CD4-positive, alpha-beta memory T cell (primary cell): Measurements from ENCODE around the gene TMEM150A. TPM values are rescaled to one million over a fixed set of nuclear protein-coding genes. Genes with fewer than 3 reads are reported as not detected.

Source experiments
- CTCF ChIA-PET: fragments of 350-600 bp; sonication (Branson Sonifier 250); formaldehyde crosslinking; loops from one replicate; lab custom pipeline; 2021; ENCODE audit warnings: inconsistent platforms; ENCODE audit not compliant: partially characterized antibody; lab: Charles Lee
- POLR2A ChIA-PET: fragments of 350-600 bp; sonication (Branson Sonifier 250); formaldehyde crosslinking; loops from one replicate; lab custom pipeline; 2021; ENCODE audit not compliant: partially characterized antibody; lab: Charles Lee
- DNase-seq, 5 donors: peaks; one replicate each; pipeline versions ENCODE4 v3.0.0 to v3.0.0-alpha.2; 2020 to 2022; ENCODE audit warnings: mixed read lengths in 1 of 5
- H3K27ac ChIP-seq: one replicate; pipeline ENCODE4 v1.7.0; 2013; ENCODE audit warnings: low read depth, low read length
- H3K27me3 ChIP-seq: 2 replicates; pipeline ENCODE4 v1.7.0; 2013; ENCODE audit warnings: mild to moderate bottlenecking, low read length, moderate library complexity; ENCODE audit not compliant: insufficient read depth
- H3K36me3 ChIP-seq: 2 replicates; pipeline ENCODE4 v1.7.0; 2013; ENCODE audit warnings: mild to moderate bottlenecking, low read length, moderate library complexity; ENCODE audit not compliant: insufficient read depth
- H3K4me1 ChIP-seq: 2 replicates; pipeline ENCODE4 v1.7.0; 2013; ENCODE audit warnings: mild to moderate bottlenecking, low read length, moderate library complexity; ENCODE audit not compliant: insufficient read depth
- H3K4me3 ChIP-seq, 2 donors: one replicate each; pipeline ENCODE4 v1.7.0; 2013; ENCODE audit warnings: low read length in 2 of 2, mild to moderate bottlenecking in 1 of 2
- H3K9me3 ChIP-seq, 2 donors: one replicate each; pipeline ENCODE4 v1.7.0; 2013; ENCODE audit warnings: low read length in 2 of 2, control low read depth in 1 of 2; ENCODE audit not compliant: control insufficient read depth in 1 of 2
- H3K27ac Mint-ChIP-seq, 7 donors: one replicate each; pipeline ENCODE4 v1.8.0; 2020 to 2021; ENCODE audit warnings: mixed read lengths in 7 of 7, mild to moderate bottlenecking in 6 of 7, inconsistent platforms in 3 of 7, moderate library complexity in 3 of 7
- H3K27me3 Mint-ChIP-seq, 2 donors: one replicate each; pipeline ENCODE4 v1.8.0; 2020 to 2021; ENCODE audit warnings: mixed read lengths in 2 of 2
- H3K36me3 Mint-ChIP-seq, 2 donors: one replicate each; pipeline ENCODE4 v1.8.0; 2020 to 2021; ENCODE audit warnings: mixed read lengths in 2 of 2, inconsistent platforms in 1 of 2, mild to moderate bottlenecking in 1 of 2
- H3K4me1 Mint-ChIP-seq, 4 donors: one replicate each; pipeline ENCODE4 v1.8.0; 2020 to 2021; ENCODE audit warnings: mixed read lengths in 4 of 4, mild to moderate bottlenecking in 1 of 4
- H3K4me3 Mint-ChIP-seq, 8 donors: one replicate each; pipeline ENCODE4 v1.8.0; 2020 to 2021; ENCODE audit warnings: mixed read lengths in 8 of 8, mild to moderate bottlenecking in 7 of 8, moderate library complexity in 6 of 8, inconsistent platforms in 3 of 8
- H3K9me3 Mint-ChIP-seq, 8 donors: one replicate each; pipeline ENCODE4 v1.8.0; 2020 to 2021; ENCODE audit warnings: mixed read lengths in 8 of 8, mild to moderate bottlenecking in 5 of 8, inconsistent platforms in 3 of 8, moderate library complexity in 1 of 8
- intact Hi-C: fragments of 100-400 bp; cut with micrococcal nuclease; formaldehyde crosslinking; loops from one replicate; pipeline ENCODE4 v1.15.1; 2023
- polyA plus RNA-seq, 2 donors: library from polyadenylated mRNA; unstranded; fragments of 300-500 nt; fragmentation: Illumina TruSeq; gene quantifications; one replicate each; pipeline ENCODE4 v1.2.3, GENCODE V29; 2021
- total RNA-seq, 2 experiments: library from RNA; stranded (reverse); gene quantifications; one replicate each; pipeline ENCODE4 v1.2.3, GENCODE V29; 2021

The TMEM150A gene
- total and polyA plus RNA-seq, 4 experiments from 2014 or later: 13.3 to 17.9 (median 14.8) TPM

DNA sequence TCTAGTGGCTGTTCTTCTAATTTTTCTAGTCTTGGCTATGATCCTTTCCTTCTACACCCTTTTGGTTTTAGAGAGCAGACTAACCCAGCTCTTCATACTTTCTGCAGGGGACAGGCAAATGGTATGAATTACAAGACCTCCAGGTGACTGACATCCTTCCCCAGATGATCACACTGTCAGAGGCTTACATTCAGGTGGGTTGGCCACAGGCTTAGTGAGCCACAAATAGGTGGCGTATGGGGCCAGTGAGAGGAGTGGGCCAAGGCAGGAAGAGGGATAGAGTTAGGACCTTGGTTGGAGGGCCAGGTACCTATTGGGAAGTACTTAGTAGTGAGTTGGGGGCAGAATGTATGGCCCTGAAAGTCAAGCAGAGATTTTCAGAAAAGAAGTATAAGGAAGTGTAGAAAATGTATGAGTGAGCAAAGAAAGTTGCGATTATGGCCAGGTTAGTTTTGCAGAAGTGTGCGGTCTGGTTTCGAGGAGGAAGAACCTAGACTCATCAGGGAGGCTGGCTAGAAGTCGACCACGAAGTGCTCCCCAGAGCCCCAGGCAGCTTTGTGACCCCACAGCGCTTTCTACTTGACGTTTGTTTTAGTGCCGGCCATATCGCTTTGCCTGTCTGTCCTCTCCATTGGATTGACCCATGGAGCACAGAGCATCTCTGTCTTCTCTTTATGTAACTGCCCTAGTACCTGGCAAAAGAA lies 45.5 kb upstream of the TMEM150A start:
- Mint-ChIP-seq H3K27me3 (no peaks in the 10 kb centered on the region), H3K36me3 (peaks cover 45 to 75% of the 10 kb centered on the region in 2 donors), H3K9me3 (peaks cover 0 to 1% (median 0%) of the 10 kb centered on the region in 8 donors), H3K27ac (peak overlapping the region in 4 of 7 donors; percentile 6 to 76 (median 49)), H3K4me3 (no peak overlapping the region), H3K4me1 (peaks cover 0 to under 1% (median under 1%) of the 10 kb centered on the region in 4 donors)
- no peak for DNase-seq
- POLR2A ChIA-PET: no interaction called here
- Histone ChIP-seq H3K9me3 (no peaks in the 10 kb centered on the region), H3K4me3 (no peak overlapping the region), H3K36me3 (peaks cover 70% of the 10 kb centered on the region), H3K4me1 (no peaks in the 10 kb centered on the region), H3K27me3 (no peaks in the 10 kb centered on the region), H3K27ac (no peak overlapping the region)
- CTCF ChIA-PET: interaction anchor here (3.0 kb wide), 1 partner anchor 10 kb away, joined by 16 read pairs; no protein-coding TSS in a partner anchor
- intact Hi-C loops: no loop called here

DNA sequence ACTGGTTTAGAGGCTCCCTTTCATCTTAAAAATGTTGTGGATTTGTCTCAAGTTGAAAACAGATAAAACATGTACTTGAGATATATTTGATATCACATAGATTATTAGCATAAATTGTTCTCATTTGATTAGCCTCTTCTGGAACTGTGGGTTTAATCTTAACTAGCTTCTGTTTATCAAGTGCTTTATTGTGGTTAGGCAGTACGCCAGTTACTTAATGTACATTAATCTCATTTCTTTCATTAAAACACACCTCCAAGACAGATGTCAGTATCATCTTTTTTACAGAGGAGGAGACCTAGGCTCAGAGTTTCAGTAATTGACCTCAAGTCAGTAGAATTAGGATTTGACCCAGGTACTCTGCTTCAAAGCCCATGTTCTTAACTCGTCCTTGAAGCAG lies 43.7 kb upstream of the TMEM150A start:
- Histone ChIP-seq H3K9me3 (no peaks in the 10 kb centered on the region), H3K27ac (no peak overlapping the region), H3K4me3 (no peak overlapping the region), H3K4me1 (no peaks in the 10 kb centered on the region), H3K27me3 (no peaks in the 10 kb centered on the region), H3K36me3 (peaks cover 81% of the 10 kb centered on the region)
- H3K36me3 Mint-ChIP-seq: peaks cover 53 to 81% of the 10 kb centered on the region in 2 donors
- ChIA-PET POLR2A (no interaction called here), CTCF (interaction anchor here (1.2 to 1.5 kb wide), 2 partner anchors 9 to 10 kb away, joined by 4 to 10 read pairs; no protein-coding TSS in a partner anchor)
- peak overlapping the region in 1 of 7 donors; percentile 6 for H3K27ac Mint-ChIP-seq
- intact Hi-C loops: no loop called here
- H3K27me3 Mint-ChIP-seq: no peaks in the 10 kb centered on the region
- peaks cover 0 to 1% (median 0%) of the 10 kb centered on the region in 8 donors for H3K9me3 Mint-ChIP-seq
- no peak for DNase-seq
- no peak overlapping the region for H3K4me3 Mint-ChIP-seq
- peaks cover 6 to 13% (median 10%) of the 10 kb centered on the region in 4 donors for H3K4me1 Mint-ChIP-seq

DNA sequence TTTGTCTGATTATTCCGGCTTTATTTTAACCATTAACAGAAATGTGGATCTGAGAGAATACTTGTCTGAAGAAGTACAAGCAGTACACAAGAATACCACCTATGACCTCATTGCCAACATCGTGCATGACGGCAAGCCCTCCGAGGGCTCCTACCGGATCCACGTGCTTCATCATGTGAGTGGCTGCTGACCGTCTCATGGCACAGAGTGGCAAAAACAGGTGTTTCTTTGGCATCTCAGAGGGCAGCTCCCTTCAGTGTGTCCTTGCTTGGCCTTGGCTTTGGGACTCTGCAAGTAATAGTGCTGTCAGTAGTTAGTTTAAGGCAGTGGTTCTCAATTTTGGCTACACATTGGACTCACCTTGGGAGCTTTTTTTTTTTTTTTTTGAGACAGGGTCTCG lies 42.4 kb upstream of the TMEM150A start:
- Histone ChIP-seq H3K27me3 (no peaks in the 10 kb centered on the region), H3K9me3 (no peaks in the 10 kb centered on the region), H3K4me3 (no peak overlapping the region), H3K27ac (no peak overlapping the region), H3K36me3 (peaks cover 89% of the 10 kb centered on the region), H3K4me1 (no peaks in the 10 kb centered on the region)
- no peaks in the 10 kb centered on the region for H3K27me3 Mint-ChIP-seq
- H3K4me1 Mint-ChIP-seq: peaks cover 6 to 13% (median 10%) of the 10 kb centered on the region in 4 donors
- CTCF ChIA-PET: no interaction called here
- H3K9me3 Mint-ChIP-seq: peaks cover 0 to 1% (median 0%) of the 10 kb centered on the region in 8 donors
- POLR2A ChIA-PET: interaction anchor here (0.6 kb wide), 1 partner anchor 24 kb away, joined by 3 read pairs; no protein-coding TSS in a partner anchor
- DNase-seq: no peak
- peaks cover 63 to 86% of the 10 kb centered on the region in 2 donors for H3K36me3 Mint-ChIP-seq
- intact Hi-C loops: no loop called here
- no peak overlapping the region for H3K4me3 Mint-ChIP-seq
- H3K27ac Mint-ChIP-seq: no peak overlapping the region

DNA sequence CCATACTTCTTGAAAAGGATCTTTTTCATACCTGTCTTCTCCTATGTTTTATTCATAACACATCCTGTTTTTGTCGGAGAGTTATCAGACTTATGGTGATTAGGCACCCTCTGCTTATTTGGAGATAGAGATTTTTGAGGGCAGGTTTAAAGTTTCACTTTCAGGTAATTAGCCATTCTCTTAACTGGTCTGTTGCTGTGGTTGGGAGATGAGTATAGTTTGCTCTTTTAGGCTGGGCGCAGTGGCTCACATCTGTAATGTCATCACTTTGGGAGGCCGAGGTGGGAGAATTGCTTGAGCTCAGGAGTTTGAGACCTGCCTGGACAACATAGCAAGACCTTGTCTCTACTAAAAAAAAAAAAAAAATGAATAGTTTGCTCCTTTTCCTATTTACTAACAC lies 40.2 kb upstream of the TMEM150A start:
- H3K9me3 ChIP-seq: no peaks in the 10 kb centered on the region
- no peaks in the 10 kb centered on the region for H3K4me1 ChIP-seq
- Mint-ChIP-seq H3K9me3 (peaks cover 0 to 1% (median 0%) of the 10 kb centered on the region in 8 donors), H3K4me3 (peak overlapping the region in 4 of 8 donors; percentile 2 to 52 (median 23)), H3K36me3 (peaks cover 58 to 80% of the 10 kb centered on the region in 2 donors), H3K4me1 (peaks cover 6 to 13% (median 10%) of the 10 kb centered on the region in 4 donors), H3K27me3 (no peaks in the 10 kb centered on the region), H3K27ac (peak overlapping the region; percentile 6 to 90 (median 57))
- H3K4me3 ChIP-seq: no peak overlapping the region
- intact Hi-C loops: no loop called here
- POLR2A ChIA-PET: no interaction called here
- CTCF ChIA-PET: interaction anchor here (0.9 kb wide), 1 partner anchor 10 kb away, joined by 3 read pairs; no protein-coding TSS in a partner anchor
- H3K27ac ChIP-seq: no peak overlapping the region
- H3K27me3 ChIP-seq: no peaks in the 10 kb centered on the region
- DNase-seq: peak in 1 of 5 donors; percentile 8
- H3K36me3 ChIP-seq: peaks cover 81% of the 10 kb centered on the region

DNA sequence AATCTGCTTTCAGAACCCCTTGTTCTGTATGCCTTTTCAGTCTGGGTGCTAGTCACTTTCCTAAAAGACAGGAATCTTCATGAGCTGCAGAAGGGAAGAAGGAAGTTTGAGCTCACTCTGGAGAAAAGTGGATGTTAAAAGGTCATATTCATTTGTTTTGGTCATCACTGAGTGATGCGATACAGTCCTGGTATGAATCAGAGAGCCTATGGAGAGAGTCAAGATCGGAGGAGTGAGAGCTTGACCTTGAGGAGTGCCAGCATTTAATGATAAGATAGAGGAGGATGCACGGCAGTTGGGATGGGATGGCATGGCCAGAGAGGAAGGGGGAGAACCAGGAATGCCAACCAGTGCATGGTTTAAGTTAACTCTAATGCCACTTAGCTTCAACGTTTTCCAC lies 33.1 kb upstream of the TMEM150A start:
- no peaks in the 10 kb centered on the region for H3K27me3 ChIP-seq
- H3K36me3 ChIP-seq: peaks cover 49% of the 10 kb centered on the region
- H3K9me3 ChIP-seq: no peaks in the 10 kb centered on the region
- Mint-ChIP-seq H3K4me1 (peaks cover 11 to 18% (median 14%) of the 10 kb centered on the region in 4 donors), H3K4me3 (no peak overlapping the region), H3K27me3 (no peaks in the 10 kb centered on the region), H3K36me3 (peaks cover 54 to 76% of the 10 kb centered on the region in 2 donors), H3K27ac (peak overlapping the region in 2 of 7 donors; percentile 18 to 36), H3K9me3 (no peaks in the 10 kb centered on the region)
- no peaks in the 10 kb centered on the region for H3K4me1 ChIP-seq
- H3K4me3 ChIP-seq: no peak overlapping the region
- ChIA-PET POLR2A (no interaction called here), CTCF (interaction anchor here (0.9 to 4.5 kb wide), 7 partner anchors 11 to 71 kb away, joined by 4 to 68 read pairs (median 15); partner anchors contain the start of genes RNF181 and USP39)
- intact Hi-C loops: no loop called here
- H3K27ac ChIP-seq: no peak overlapping the region
- DNase-seq: no peak

DNA sequence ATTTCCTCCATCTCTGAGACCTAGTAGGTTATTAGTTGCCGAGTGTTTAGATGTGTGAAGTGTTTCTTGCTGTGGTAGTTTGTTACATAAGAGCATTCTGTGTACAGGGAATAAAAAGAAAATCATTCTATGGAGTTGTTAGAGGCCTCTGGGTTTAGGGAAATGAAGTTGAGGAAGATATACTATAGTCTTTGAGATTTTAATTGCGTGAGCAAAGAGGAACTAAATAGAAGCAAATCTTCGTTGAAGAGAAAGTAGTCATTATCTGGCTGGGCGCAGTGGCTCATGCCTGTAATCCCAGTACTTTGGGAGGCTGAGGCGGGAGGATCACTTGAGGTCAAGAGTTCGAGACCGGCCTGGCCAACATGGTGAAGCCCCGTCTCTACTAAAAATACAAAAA lies 32.5 kb upstream of the TMEM150A start:
- CTCF ChIA-PET: interaction anchor here (1.0 to 4.5 kb wide), 5 partner anchors 8 to 71 kb away, joined by 3 to 68 read pairs (median 16); partner anchors contain the start of gene USP39
- POLR2A ChIA-PET: no interaction called here

DNA sequence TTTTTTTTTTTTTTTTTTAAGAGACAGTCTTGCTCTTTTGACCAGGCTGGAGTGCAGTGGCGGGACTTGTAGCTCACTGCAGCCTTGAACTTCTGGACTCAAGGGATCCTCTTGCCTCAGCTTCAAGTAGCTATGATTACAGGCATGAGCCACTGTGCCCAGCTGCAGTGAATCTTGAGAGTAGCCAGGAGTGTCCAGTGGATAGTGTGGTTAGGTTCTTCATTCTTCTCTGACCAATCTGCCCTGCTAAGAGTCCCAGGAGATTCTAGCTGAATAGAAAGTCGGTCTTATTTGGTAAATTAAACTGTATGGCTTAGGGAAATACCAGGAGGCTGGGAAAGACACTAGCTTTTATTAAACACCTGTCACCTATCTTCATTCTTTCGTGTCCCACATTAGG lies 28.8 kb upstream of the TMEM150A start:
- peaks cover 43 to 80% of the 10 kb centered on the region in 2 donors for H3K36me3 Mint-ChIP-seq

More for the DNA sequence above, 32.5 kb upstream of the TMEM150A start:
- H3K4me3 ChIP-seq: no peak overlapping the region
- Mint-ChIP-seq H3K4me1 (peaks cover 11 to 18% (median 14%) of the 10 kb centered on the region in 4 donors), H3K4me3 (no peak overlapping the region), H3K9me3 (no peaks in the 10 kb centered on the region), H3K36me3 (peaks cover 57 to 80% of the 10 kb centered on the region in 2 donors), H3K27ac (peak overlapping the region in 3 of 7 donors; percentile 32 to 76 (median 33)), H3K27me3 (no peaks in the 10 kb centered on the region)
- H3K36me3 ChIP-seq: peaks cover 54% of the 10 kb centered on the region
- H3K27me3 ChIP-seq: no peaks in the 10 kb centered on the region
- no peak for DNase-seq
- H3K27ac ChIP-seq: no peak overlapping the region
- H3K4me1 ChIP-seq: no peaks in the 10 kb centered on the region
- intact Hi-C loops: no loop called here
- H3K9me3 ChIP-seq: no peaks in the 10 kb centered on the region

More for the DNA sequence above, 28.8 kb upstream of the TMEM150A start:
- Mint-ChIP-seq H3K4me3 (no peak overlapping the region), H3K9me3 (no peaks in the 10 kb centered on the region), H3K27ac (peak overlapping the region in 1 of 7 donors; percentile 60), H3K4me1 (peaks cover 7 to 15% (median 12%) of the 10 kb centered on the region in 4 donors), H3K27me3 (no peaks in the 10 kb centered on the region)
- Histone ChIP-seq H3K9me3 (no peaks in the 10 kb centered on the region), H3K27ac (no peak overlapping the region), H3K4me3 (no peak overlapping the region), H3K4me1 (peaks cover 6% of the 10 kb centered on the region), H3K27me3 (no peaks in the 10 kb centered on the region), H3K36me3 (peaks cover 52% of the 10 kb centered on the region)
- intact Hi-C loops: no loop called here
- DNase-seq: no peak
- ChIA-PET CTCF (interaction anchor here (0.6 to 0.9 kb wide), 2 partner anchors 9 to 438 kb away, joined by 3 read pairs; no protein-coding TSS in a partner anchor), POLR2A (no interaction called here)
